GM20431 (cell line): ENCODE data around the gene ZNF337.
"Not testable (repeated sequence)": the region's sequence is repeated elsewhere in the genome, so short reads cannot be mapped to it uniquely, and the experiment has no call there.

Experiments used
- in situ Hi-C: fragments of 300-500 bp; cut with MseI, MboI; formaldehyde crosslinking; loops from one replicate; pipeline ENCODE4 v1.15.0; 2020; ENCODE audit warnings: low sequenced_read_pairs; ENCODE audit not compliant: unreplicated experiment

The ZNF337 gene

GRCh38 chr20:25637247-25637646 lies 59.4 kb downstream of the ZNF337 start:
- in situ Hi-C loops: no loop called here

- in situ Hi-C loops: no loop called here
Observed at GRCh38 chr20:25632940-25633790, 63.5 kb downstream of the ZNF337 start.

DNA sequence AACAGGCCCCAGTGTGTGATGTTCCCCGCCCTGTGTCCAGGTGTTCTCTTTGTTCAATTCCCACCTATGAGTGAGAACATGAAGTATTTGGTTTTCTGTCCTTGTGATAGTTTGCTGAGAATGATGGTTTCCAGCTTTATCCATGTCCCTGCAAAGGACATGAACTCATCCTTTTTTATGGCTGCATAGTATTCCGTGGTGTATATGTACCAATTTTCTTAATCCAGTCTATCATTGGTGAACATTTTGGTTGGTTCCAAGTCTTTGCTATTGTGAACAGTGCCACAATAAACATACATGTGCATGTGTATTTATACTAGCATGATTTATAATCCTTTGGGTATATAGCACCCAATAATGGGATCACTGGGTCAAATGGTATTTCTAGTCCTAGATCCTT lies 66.0 kb downstream of the ZNF337 start:
- in situ Hi-C loops: not testable (repeated sequence)

DNA sequence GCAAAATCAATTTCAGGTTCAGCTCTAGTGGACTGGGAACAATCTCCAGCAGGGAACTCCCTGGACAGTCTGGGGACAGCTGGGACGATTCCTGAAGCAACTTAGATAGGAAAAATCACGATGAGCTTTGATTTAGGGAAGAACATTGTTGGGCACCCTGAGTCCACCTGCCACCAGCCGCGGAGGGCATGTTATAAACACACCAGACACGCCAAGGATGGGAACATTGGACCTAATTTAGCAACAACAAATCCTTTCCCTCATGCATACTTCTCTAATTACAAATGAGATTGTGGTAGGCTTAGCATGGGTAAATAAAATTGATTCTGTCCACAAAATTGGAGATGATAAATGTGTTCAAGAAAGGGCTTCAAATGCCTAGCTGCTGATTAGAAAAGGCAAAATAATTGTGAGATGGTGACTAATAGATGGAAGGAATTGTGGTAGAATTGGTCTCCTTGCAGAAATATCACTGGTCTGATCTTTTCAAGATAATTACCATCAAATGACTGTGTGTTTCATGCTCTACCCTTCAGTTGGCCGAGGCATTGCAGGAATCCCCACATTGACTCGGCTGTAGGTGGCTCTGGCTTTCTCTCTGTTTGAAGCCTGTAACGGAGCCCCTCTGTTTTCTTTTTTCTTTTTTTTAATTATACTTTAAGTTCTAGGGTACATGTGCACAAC lies 66.7 kb downstream of the ZNF337 start:
- in situ Hi-C loops: no loop called here

- in situ Hi-C loops: no loop called here
Observed at GRCh38 chr20:25626779-25627178, 69.9 kb downstream of the ZNF337 start.

DNA sequence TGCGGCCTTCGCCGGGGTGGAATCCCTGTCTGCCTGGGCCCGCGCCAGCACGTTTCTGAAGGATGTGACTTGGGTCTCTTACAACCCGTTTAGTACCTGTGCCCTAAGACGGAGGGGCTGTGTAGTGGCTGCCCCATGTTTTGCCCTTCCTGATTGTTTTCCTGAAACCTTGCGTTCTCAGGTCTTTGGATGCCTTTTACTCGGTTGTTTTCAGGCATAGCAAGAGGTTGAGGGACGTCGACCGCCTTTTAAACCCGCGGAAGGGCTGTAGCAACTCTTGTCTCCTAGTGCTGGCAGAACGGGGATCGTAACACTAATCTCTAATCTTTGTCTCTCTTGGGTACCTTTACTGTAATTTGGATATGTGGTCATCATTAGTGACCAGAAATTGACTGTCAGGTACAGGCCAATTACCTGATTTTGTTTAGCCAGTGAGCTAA lies 72.1 kb downstream of the ZNF337 start:
- in situ Hi-C loops: loop anchor here (25.0 kb wide), 1 partner anchor 112 kb away; no protein-coding TSS in a partner anchor
